BLaER1 (cell line): ENCODE data around the gene PLCD3.

Experiments
- H3K27ac ChIP-seq: shearing (Covaris generic); formaldehyde crosslinking; 2 replicates; pipeline ENCODE4 v1.8.1; 2022
- H3K27me3 ChIP-seq: shearing (Covaris generic); formaldehyde crosslinking; 2 replicates; pipeline ENCODE4 v1.8.1; 2022
- H3K36me3 ChIP-seq: shearing (Covaris generic); formaldehyde crosslinking; 2 replicates; pipeline ENCODE4 v1.8.1; 2022
- H3K4me1 ChIP-seq: shearing (Covaris generic); formaldehyde crosslinking; 2 replicates; pipeline ENCODE4 v1.8.1; 2022
- H3K4me2 ChIP-seq: shearing (Covaris generic); formaldehyde crosslinking; 2 replicates; pipeline ENCODE4 v1.8.1; 2022
- H3K4me3 ChIP-seq: shearing (Covaris generic); formaldehyde crosslinking; 2 replicates; pipeline ENCODE4 v1.8.1; 2022
- H3K9ac ChIP-seq: shearing (Covaris generic); formaldehyde crosslinking; 2 replicates; pipeline ENCODE4 v1.8.1; 2022
- H3K9me3 ChIP-seq: shearing (Covaris generic); formaldehyde crosslinking; 2 replicates; pipeline ENCODE4 v1.8.1; 2022
- H4K20me1 ChIP-seq: shearing (Covaris generic); formaldehyde crosslinking; 2 replicates; pipeline ENCODE4 v1.8.1; 2022
- Cebpa-rat ChIP-seq: shearing (Covaris generic); IDR thresholded peaks from 2 replicates; pipeline ENCODE4 v1.8.1; 2022

The PLCD3 gene

DNA sequence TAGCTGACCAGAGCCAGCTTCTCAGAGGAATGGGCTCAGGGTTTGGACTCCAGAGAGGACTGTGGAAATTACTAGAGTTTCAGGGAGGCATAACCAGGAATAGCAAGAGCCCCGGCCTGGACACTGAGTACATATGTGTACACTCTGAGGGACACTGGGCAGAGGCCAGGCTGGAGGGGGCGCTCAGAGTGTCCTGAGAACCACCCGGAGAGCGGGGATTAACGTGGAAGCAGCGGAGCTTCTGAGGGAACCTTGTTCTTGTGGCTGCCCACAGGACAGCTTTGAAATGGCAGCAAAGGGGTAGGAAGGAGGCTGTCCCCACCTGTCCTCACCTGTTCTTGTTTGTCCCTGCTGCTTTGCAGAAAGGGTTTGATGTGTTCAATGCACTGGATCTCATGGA lies 27.8 kb downstream of the PLCD3 start:
- H3K4me2 ChIP-seq, result no peak overlapping the region
- H3K27me3 ChIP-seq, result no peaks in the 10 kb centered on the region
- H3K4me1 ChIP-seq, result peaks cover 18% of the 10 kb centered on the region
- TF ChIP-seq Cebpa-rat, result no peak
- no peak overlapping the region for H3K4me3 ChIP-seq
- no peaks in the 10 kb centered on the region for H3K9me3 ChIP-seq
- peaks cover 67% of the 10 kb centered on the region for H4K20me1 ChIP-seq
- no peak overlapping the region for H3K9ac ChIP-seq
- no peak overlapping the region for H3K27ac ChIP-seq
- H3K36me3 ChIP-seq, result peaks cover 98% of the 10 kb centered on the region

DNA sequence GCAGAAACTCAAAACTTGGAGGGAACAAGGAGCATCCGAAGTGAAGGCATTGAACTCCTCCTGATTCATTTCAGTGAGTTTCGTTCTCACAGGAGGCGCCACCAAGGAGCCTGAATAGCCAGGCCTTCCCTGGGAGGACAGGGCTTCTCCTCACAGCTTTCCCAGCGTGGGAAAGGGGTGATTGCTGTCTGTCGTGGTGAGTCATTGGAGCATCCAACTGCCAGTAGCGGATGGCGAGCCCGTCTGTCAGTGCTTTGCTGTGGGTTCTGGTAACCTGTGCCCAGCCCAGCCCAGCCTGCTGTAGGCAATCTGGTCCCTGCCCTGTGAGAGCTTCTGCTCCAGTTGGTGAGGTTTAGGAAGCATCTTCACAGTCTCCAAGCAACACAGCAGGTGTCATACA lies 28.3 kb downstream of the PLCD3 start:
- Histone ChIP-seq H3K27ac (no peak overlapping the region), H3K36me3 (peaks cover 98% of the 10 kb centered on the region), H3K9me3 (no peaks in the 10 kb centered on the region), H3K9ac (no peak overlapping the region), H3K27me3 (no peaks in the 10 kb centered on the region), H3K4me1 (peaks cover 13% of the 10 kb centered on the region), H3K4me3 (no peak overlapping the region), H4K20me1 (peaks cover 62% of the 10 kb centered on the region), H3K4me2 (no peak overlapping the region)
- no peak for TF ChIP-seq Cebpa-rat

DNA sequence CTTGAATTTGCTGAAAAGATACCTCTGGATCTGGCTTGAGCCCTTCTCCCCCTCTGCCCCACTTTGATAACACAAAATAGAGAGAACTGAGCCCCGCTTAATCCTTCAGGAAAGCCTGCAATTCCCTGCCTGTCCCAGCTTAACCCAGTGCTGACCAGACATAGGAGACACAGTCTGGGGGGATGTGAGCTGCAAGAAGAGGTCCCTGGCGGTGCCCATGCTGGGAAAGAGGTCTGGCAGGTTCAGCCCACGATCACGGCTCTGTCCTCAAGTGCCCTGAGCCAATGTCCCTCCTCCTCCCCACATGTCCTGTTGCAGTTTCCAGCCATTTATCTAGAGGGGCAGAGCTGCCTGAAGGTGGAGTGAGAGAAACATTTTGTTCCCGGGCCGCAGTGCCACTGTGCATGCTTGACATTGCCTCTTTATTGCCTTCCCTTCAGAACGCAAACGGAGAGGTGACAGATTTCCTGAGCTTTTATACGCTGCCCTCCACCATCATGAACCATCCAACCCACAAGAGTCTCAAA lies 29.0 kb downstream of the PLCD3 start:
- H3K36me3 ChIP-seq, result peaks cover 98% of the 10 kb centered on the region
- peaks cover 10% of the 10 kb centered on the region for H3K4me1 ChIP-seq
- peaks cover 62% of the 10 kb centered on the region for H4K20me1 ChIP-seq
- no peak overlapping the region for H3K27ac ChIP-seq
- H3K27me3 ChIP-seq, result no peaks in the 10 kb centered on the region
- H3K9me3 ChIP-seq, result no peaks in the 10 kb centered on the region
- H3K4me2 ChIP-seq, result no peak overlapping the region
- TF ChIP-seq Cebpa-rat, result no peak
- H3K9ac ChIP-seq, result no peak overlapping the region
- no peak overlapping the region for H3K4me3 ChIP-seq

DNA sequence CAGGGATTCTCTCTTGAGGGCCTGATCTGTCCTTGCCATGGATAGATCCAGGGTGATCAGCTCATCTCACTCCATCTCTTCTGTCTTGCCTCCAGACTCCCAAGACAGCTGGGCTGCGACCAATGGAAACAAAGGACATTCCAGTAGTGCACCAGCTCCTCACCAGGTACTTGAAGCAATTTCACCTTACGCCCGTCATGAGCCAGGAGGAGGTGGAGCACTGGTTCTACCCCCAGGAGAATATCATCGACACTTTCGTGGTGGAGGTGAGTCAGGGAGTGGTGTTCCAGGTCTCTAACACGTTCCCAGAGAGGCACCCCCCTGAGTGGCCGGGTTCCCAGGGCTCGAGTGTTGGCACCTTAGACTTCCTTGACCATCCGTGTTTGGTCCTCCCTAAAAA lies 29.5 kb downstream of the PLCD3 start:
- TF ChIP-seq Cebpa-rat, result no peak
- Histone ChIP-seq H3K36me3 (peaks cover 98% of the 10 kb centered on the region), H3K4me1 (peaks cover 10% of the 10 kb centered on the region; the same call in 1 of the 2 replicates), H3K9me3 (no peaks in the 10 kb centered on the region), H3K27me3 (no peaks in the 10 kb centered on the region), H3K27ac (no peak overlapping the region), H3K4me3 (no peak overlapping the region), H4K20me1 (peaks cover 61% of the 10 kb centered on the region), H3K4me2 (no peak overlapping the region), H3K9ac (no peak overlapping the region)

- no peak overlapping the region for H3K4me2 ChIP-seq
- peak overlapping the region; percentile 19; the same call in 1 of the 2 replicates for H3K27ac ChIP-seq
- peaks cover 10% of the 10 kb centered on the region; the same call in 1 of the 2 replicates for H3K4me1 ChIP-seq
- no peaks in the 10 kb centered on the region for H3K9me3 ChIP-seq
- H3K27me3 ChIP-seq, result no peaks in the 10 kb centered on the region
- peaks cover 60% of the 10 kb centered on the region for H4K20me1 ChIP-seq
- H3K4me3 ChIP-seq, result no peak overlapping the region
- H3K9ac ChIP-seq, result no peak overlapping the region
- H3K36me3 ChIP-seq, result peaks cover 98% of the 10 kb centered on the region
- no peak for TF ChIP-seq Cebpa-rat
Observed at GRCh38 chr17:45101883-45102811, 30.2 kb downstream of the PLCD3 start.

DNA sequence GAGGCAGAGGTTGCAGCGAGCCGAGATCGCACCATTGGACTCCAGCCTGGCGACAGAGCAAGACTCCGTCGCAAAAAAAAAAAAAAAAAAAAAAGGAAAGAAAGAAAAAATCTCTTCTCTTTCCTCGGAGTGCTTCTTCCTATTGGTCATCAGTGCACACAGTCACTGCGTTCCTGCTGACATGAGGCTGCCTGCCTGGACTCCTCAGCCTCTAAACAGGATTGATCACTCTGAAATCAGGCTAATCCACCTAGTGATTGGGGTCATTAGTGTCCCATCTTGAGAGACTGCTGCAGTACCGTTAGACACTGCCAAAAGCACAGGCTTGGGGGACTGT lies 30.8 kb downstream of the PLCD3 start:
- Histone ChIP-seq H3K4me2 (no peak overlapping the region), H4K20me1 (peaks cover 60% of the 10 kb centered on the region)
- no peak for TF ChIP-seq Cebpa-rat

GRCh38 chr17:45098869-45099616 lies 33.3 kb downstream of the PLCD3 start:
- H3K4me3 ChIP-seq, result no peak overlapping the region
- H3K4me2 ChIP-seq, result no peak overlapping the region
- no peak overlapping the region for H3K9ac ChIP-seq
- H4K20me1 ChIP-seq, result peaks cover 57% of the 10 kb centered on the region
- H3K36me3 ChIP-seq, result peaks cover 98% of the 10 kb centered on the region
- H3K4me1 ChIP-seq, result peaks cover 17% of the 10 kb centered on the region
- no peak for TF ChIP-seq Cebpa-rat
- H3K27ac ChIP-seq, result no peak overlapping the region
- no peaks in the 10 kb centered on the region for H3K9me3 ChIP-seq
- H3K27me3 ChIP-seq, result no peaks in the 10 kb centered on the region

More for the DNA sequence above, 30.8 kb downstream of the PLCD3 start:
- Histone ChIP-seq H3K4me3 (no peak overlapping the region), H3K36me3 (peaks cover 98% of the 10 kb centered on the region), H3K9me3 (no peaks in the 10 kb centered on the region), H3K9ac (no peak overlapping the region), H3K4me1 (peaks cover 10% of the 10 kb centered on the region; the same call in 1 of the 2 replicates), H3K27me3 (no peaks in the 10 kb centered on the region), H3K27ac (0 out of 2 replicates have a peak overlapping the region, but pooled peaks have one; percentile 19)

DNA sequence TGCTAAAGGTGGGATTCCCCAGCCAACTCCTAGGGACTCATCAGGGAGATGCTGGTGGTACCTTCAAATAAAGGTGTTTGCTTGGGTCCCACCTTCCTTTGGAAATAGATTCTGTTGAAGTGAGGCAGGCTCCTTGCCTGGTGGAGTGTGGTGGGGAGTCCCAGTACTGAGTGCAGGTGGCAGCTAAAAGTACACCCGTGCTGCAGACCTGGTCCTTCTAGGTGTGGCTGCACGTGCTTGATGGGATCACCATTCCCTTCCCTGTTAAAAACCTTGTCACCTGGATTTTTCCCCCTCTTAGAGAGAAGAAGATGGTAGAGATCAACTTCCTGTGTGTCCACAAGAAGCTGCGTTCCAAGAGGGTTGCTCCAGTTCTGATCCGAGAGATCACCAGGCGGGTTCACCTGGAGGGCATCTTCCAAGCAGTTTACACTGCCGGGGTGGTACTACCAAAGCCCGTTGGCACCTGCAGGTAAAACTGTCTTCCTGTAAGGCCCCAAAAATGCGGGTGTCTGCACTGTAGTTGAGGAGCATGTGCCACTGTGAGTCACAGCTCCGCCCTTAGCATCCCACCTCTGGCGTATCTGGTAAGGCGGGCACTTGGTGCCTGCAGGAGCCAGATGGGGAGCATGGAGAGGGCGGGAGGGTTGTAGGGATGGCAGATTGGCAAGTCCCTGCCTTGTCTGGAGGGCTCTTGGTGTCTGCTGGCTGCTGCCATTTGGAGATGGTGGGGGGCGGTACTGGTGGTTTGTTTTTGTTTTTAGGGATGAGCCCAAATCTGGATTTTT lies 34.0 kb downstream of the PLCD3 start:
- TF ChIP-seq Cebpa-rat, result no peak
- H3K4me1 ChIP-seq, result peaks cover 17% of the 10 kb centered on the region
- no peaks in the 10 kb centered on the region for H3K9me3 ChIP-seq
- no peak overlapping the region for H3K27ac ChIP-seq
- H3K4me2 ChIP-seq, result no peak overlapping the region
- no peaks in the 10 kb centered on the region for H3K27me3 ChIP-seq
- no peak overlapping the region for H3K9ac ChIP-seq
- H4K20me1 ChIP-seq, result peaks cover 64% of the 10 kb centered on the region
- no peak overlapping the region for H3K4me3 ChIP-seq
- H3K36me3 ChIP-seq, result peaks cover 98% of the 10 kb centered on the region

GRCh38 chr17:45096926-45097325 lies 35.4 kb downstream of the PLCD3 start:
- no peak overlapping the region for H3K9ac ChIP-seq
- H3K4me1 ChIP-seq, result peaks cover 12% of the 10 kb centered on the region
- no peaks in the 10 kb centered on the region for H3K9me3 ChIP-seq
- H3K36me3 ChIP-seq, result peaks cover 98% of the 10 kb centered on the region
- H3K4me2 ChIP-seq, result no peak overlapping the region
- TF ChIP-seq Cebpa-rat, result no peak
- H3K27ac ChIP-seq, result no peak overlapping the region
- H3K27me3 ChIP-seq, result no peaks in the 10 kb centered on the region
- H3K4me3 ChIP-seq, result no peak overlapping the region
- peaks cover 65% of the 10 kb centered on the region for H4K20me1 ChIP-seq
